Measurements from ENCODE around the gene ACOX2.

DNA sequence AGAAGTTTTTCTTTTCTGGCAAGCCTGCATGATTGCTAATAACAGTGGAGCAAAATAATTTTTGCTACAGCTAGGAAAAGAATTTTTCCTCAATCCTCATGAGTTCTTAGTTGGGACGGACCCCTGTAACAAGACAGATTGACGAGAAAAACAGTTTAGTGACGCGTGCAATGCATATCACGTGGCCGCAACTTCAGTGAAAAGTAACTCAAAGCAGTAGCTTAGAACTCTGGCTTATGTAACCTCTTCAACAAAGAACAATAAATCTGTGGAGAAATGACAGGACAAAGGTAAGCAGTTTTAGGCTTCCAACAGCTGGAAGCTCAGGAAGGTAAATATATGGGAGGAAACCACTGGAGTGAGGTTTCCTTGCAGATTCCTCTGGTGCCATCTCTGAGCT is 20.5 kb upstream of the ACOX2 start:
- TF ChIP-seq POLR2A (IDR thresholded peaks at IDR 0.05): no peak
- TF ChIP-seq, protein P1, sequence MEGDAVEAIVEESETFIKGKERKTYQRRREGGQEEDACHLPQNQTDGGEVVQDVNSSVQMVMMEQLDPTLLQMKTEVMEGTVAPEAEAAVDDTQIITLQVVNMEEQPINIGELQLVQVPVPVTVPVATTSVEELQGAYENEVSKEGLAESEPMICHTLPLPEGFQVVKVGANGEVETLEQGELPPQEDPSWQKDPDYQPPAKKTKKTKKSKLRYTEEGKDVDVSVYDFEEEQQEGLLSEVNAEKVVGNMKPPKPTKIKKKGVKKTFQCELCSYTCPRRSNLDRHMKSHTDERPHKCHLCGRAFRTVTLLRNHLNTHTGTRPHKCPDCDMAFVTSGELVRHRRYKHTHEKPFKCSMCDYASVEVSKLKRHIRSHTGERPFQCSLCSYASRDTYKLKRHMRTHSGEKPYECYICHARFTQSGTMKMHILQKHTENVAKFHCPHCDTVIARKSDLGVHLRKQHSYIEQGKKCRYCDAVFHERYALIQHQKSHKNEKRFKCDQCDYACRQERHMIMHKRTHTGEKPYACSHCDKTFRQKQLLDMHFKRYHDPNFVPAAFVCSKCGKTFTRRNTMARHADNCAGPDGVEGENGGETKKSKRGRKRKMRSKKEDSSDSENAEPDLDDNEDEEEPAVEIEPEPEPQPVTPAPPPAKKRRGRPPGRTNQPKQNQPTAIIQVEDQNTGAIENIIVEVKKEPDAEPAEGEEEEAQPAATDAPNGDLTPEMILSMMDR (IDR thresholded peaks at IDR 0.05): no peak
